Islet of Langerhans (tissue), 1 donor: Measurements from ENCODE around the gene CFAP100.

Experiments
- FAIRE-seq: peaks from one replicate; lab custom pipeline; 2011; peaks lifted over from hg19 to GRCh38; lab: Jason Lieb, UNC

Gene CFAP100

DNA sequence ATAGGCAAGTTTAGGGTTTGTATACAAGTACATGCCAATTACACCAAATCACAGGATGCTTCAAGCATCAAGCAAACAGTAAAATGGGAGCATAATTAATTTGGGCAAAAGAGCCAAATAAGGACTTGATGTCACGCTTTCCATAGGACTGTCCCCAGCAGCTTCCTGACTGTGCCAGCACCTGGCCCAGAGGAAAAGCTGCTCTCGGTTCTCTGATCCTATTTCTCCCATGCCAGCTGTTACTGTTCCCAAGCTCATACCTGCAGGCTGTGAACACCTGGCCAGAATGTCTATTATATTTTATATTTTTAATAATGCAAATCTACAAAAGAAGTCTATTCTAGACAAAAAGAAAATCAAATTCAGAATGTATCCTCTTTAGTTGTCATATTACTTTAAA is 68.8 kb downstream of the CFAP100 start:
- FAIRE-seq, result peak; percentile 21

DNA sequence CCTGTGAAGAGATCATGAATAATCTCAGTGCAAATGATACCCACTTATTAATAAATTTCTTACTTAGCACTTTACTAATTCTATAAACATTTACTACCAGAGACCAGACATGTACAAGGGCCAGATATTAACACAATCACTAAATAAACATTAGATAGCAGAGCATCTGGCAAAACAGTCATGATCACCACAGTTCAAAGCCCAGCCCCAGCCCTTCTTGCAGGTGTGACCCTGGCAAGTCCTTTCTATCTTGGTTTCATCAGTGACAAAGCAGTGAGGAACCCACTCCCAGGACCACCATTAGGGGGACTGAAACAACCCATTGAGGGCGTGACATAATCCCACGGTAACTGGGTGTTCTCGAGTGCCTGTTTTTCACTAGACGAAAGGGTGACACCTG is 69.4 kb downstream of the CFAP100 start:
- FAIRE-seq, result peak; percentile 9

GRCh38 chr3:126464494-126464893 is 69.8 kb downstream of the CFAP100 start:
- FAIRE-seq, result no peak

- no peak for FAIRE-seq
Observed at GRCh38 chr3:126464997-126465396, 70.3 kb downstream of the CFAP100 start.

DNA sequence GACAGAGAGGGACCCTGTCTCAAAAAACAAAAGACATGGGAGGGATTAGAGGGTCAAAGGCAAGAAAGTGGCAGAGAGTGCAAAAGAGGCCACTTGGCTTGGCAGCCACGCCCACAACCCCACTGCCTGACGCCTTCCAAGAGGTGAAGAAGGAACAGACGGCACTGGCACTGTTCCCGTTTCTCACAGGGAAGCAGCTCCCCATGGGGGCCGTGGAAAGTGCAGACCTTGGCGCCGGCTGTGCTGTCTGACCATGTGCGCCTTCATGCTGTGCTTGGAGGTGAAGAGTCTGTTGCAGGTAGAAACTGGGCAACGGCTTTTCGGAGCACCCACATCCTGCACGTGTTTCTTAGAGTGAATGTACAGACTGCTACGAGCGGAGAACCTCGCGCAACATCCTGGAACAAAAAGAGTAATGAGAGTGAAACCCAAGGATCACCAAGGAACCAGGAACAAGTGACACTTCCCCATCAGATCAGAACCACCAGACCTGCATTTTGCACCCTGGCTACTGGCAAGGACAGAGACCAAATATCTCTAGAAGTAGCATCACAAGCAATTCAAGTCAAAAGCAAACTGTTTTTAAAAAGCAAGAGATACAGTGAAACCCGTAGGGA is 71.3 kb downstream of the CFAP100 start:
- FAIRE-seq, result no peak

DNA sequence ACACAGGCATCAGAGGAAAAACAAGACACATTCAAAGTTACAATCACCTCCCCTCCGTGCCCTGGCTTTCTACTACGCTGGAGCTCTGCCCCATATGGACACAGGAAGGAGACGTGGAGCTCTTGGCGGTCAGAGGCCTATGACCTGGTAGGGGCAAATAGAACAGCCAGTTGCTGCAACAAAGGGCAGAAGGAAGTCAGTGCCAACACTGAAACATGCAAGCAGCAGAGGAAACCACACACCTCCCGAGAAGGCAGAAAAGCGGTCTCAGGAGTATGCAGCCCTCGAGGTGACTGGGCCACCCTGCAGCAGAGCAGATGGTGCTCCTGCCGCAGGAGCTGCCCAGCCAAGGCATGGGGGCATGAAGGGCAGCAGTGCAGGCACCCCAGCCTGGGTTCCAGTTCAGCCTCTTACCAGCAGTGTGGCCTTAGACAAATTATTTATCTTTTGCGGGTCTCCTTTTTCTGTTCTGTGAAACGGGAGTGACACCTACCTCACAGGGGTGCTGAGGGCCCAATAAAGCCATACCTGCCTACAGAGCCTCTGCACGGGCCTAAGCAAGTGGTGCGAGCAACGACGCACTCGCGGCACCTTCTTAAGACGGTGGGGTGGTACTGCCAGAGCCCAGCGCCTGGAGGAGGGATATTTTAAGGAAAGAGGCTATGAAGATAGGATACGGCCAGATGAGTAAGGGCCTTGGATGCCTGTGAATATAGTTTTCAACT is 72.3 kb downstream of the CFAP100 start:
- no peak for FAIRE-seq

GRCh38 chr3:126467611-126467955 is 72.9 kb downstream of the CFAP100 start:
- FAIRE-seq, result no peak

DNA sequence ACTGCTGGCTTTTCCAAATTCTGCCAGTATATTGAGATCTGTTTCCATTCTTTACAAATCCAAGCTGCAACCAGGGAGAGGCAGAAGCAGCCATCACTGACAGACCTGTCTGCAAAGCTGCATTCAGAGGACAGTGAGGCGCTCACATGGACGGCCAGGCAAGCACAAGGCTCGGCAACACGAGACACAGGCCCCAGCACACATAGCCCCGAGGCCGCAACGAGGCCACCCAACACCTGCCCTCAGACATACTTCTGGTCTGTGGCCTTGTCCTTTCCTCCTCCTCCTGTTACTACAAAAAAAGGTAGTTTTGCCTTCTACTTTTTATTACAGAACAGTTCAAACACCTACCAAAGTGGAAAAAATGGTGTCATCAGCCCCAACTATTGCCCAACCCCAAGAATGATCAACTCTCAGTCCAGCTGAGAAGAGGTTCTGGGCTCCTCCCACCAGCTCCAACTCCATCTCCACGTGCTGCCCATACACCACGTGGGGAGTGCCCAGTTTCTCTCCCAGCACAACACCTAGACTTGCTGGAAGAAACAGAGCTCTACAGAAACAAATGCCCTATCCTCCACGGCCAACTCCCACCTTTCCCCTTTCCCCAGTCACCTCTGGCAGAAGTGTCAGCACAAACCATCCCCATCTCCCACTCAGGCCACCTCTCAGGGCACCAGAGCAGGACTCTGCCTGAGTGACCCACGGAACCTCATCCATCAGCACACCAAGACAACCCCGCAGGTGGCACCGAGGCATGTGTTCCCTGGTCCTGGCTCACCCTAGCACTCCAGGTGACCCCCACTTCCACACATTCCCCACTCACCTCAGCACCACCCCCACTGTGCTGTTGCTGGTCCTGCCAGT is 73.6 kb downstream of the CFAP100 start:
- FAIRE-seq, result no peak

GRCh38 chr3:126469479-126469878 is 74.8 kb downstream of the CFAP100 start:
- FAIRE-seq, result no peak

DNA sequence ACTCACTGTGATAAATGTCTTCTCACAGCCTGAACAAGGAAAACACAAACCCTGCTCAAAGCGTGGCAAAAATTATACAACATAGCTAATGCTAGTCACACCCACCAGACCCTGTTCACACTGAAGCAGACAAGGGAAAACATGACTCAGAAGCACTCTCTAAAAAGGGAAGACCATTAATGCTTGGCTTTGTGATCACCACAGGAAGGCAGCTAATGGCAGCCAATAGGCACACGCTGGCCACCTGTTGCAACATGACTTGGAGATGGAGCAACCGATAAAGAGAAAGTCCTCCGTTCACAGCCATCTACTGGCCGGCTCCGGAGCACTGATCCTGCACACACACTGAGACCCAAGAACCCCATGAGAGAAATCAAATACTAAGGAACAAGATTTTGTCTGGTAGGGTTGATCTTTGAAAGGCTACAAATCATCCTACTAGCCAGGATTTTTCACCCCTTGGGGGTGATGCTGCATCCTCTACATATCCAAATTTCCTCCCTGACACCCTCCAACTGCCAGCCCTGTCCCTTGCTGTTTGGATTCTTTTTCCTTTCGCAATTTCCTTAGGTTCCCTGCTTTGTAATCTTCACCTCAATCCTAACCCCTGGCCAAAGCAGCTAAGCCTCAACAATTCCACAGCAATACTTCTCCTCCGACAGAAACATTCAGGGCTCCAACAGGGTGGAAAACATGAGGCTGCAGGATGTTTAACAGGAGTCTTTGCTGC is 77.7 kb downstream of the CFAP100 start:
- FAIRE-seq, result no peak

DNA sequence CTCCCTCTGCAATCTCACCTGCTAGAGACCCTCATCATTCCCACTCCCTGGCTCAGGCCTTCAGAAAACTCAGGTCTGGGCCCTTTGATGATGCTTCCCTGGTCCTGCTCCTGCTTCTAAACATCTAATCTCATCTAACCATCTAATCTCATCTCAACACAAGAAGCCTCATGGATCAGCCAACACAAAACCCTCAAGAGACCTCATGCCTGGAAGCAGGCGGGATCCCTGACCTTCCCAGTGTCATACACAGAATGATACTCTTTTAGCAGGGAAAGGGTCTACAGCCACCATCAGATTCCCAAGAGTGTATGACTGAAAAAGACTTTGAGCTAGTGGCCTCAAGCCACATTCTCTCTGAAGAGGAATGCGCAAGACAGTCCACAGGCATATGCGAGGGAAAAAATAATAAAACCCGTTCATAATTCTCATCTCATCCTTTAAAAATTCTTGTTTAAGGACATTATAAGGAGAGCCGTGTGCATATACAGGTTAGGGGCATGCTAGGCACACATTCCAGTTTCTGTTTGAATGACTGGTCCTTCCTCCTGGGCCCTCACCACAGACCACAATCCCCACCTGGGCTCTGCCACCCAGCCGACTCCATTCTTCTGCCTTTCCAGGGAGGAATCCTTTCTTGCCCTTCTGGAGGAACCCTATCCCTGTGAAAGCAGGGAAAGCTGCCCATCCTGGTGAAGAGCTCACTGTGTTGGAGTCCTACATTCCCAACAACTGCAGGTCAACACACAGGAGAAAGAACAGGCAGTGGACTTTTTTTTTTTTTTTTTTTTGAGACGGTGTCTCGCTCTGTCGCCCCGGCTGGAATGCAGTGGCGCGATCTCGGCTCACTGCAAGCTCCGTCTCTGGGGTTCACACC is 78.8 kb downstream of the CFAP100 start:
- FAIRE-seq, result no peak

DNA sequence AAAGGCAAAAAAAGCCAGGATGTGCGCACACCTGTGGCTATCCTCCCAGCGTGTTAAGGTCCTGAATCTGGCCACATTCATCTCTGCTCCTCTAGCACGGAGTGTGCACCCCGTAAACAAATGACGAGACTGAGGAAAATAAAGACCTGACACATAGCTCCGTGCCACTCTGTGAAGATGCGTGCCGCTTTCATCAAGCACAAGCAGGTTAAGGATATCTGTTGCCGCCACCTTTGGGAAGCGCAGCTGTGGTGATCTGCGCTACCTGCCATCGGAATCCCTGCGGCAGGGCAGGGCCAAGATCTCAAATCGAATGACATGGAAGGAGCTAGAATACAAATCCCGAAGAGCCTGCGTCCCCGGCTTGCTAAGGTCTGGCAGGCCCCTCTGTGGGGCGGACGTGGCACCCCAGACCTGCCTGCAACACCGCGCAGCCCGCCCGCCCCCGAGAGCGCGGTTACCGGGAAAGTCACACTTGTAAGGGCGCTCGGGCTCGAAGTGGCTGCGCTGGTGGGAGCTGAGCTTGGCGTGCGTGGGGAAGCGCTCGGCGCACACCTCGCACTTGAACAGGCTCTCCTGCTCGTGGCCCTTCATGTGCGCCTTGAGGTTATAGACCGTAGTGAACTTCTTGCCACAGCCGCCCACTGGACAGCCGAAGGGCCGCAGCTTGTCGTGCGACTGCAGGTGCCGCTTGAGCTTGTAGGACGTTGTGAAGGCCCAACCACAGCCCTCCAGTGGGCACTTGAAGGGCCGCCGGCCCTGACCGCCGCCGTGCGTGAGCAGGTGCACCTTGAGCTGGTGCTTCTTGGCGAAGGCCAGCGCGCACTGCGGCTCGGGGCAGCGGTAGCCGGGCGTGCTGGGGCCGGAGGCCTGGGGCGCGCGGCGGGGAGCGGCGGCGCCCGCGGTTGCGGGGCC is 80.0 kb downstream of the CFAP100 start:
- FAIRE-seq, result no peak

- FAIRE-seq, result no peak
Observed at GRCh38 chr3:126475413-126476114, 80.9 kb downstream of the CFAP100 start, which contains the start of gene ZXDC. ZXDC (minus strand) TSS chr3:126475891; CDS start chr3:126475865, 26 bp downstream.

DNA sequence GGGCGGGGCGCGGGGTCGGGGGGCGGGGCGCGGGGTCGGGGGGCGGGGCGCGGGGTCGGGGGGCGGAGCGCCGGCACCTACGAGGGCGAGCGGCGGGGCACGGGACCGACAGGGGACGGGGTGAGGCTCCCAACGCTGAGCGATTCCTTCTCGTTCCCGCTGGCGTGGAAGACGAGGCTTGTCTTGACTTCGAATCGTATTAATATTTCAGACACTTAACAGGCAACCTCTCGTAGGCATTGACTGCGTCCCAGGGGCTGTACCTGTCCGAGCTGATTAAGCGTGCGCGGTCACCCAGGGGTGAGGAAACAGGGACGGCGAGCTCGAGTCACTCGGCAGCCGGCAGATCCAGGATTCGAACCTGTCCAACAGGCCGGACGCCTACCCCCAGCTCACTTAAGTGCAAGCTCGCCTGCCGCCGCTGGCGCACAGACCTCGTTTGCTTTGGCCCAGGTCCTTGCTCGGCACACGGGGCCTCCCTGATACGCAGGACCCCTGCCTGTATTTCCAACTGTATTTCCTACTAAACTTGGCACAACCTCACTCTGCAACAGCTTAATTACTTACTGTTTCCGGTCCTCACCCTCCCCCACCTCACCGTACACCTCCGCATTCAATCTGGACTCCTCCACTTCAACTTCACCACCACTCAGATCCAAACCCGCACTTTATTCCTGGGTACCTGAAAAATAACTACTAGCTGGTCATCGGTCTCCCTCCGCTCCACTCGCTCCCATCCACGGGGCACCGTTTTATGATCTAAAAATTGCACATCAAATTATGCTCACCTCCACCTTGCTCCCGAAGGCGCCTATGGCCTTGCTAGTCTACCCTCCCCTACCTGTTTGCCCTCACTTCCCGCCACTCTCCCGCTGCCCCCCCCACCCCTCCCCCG is 81.7 kb downstream of the CFAP100 start:
- no peak for FAIRE-seq

DNA sequence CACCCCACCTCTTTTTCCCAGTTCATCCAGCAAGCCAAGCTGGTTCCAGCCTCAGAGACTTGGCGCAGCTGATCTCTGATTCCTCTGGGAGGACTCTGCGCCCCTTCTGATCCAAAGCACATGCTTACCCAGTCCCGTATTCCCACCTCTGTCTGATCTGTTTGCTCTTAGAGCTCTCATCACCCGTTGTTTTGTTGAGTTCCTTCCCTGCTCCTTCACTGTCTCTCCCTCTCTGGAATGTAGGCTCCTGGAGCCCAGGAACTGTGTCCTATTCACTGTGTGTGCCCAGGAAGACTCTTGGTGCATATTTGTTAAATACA is 82.3 kb downstream of the CFAP100 start:
- no peak for FAIRE-seq

DNA sequence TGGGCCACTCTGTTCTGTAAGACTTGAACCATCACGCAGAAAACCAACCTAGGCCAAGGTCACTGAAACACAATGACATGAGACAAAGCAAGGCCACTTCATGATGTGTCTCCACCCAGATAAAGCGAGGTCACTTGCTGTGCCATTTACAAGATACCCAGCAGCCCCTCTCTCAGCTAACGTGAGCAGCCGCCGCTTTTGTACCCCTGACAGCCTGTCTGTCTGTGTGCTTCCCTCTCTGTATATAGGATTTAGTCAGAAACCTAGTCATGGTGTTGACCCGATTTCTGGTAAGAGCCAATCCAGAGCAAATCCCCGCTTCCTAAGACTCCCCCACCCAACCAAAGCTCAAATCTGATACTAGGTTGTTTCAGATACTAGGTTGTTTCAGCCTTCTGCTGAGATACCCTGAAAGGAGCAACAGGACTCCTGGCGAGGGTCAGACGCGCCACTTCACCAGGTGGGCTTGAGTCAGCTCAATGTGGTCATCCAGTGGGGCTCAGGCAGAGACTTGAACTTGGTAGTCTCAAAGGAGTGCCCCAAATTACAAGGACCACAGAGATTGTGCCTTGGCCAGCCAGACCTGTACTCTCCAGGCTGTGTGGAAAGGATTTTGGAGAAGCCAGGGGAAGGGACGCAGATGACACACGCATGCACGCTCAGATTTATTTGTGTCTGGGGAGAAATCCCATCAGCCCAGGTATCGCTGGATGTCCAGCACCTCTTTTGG is 84.0 kb downstream of the CFAP100 start:
- FAIRE-seq, result no peak

- FAIRE-seq, result no peak
Observed at GRCh38 chr3:126479642-126480041, 84.9 kb downstream of the CFAP100 start.

- FAIRE-seq, result no peak
Observed at GRCh38 chr3:126480206-126480605, 85.5 kb downstream of the CFAP100 start.
